EH (cell line): ENCODE data around the gene TBK1.

Experiments used
- DNase-seq: peaks from one replicate; pipeline ENCODE4 v3.0.0-alpha.2; 2015; ENCODE audit warnings: low read depth

The TBK1 gene

DNA sequence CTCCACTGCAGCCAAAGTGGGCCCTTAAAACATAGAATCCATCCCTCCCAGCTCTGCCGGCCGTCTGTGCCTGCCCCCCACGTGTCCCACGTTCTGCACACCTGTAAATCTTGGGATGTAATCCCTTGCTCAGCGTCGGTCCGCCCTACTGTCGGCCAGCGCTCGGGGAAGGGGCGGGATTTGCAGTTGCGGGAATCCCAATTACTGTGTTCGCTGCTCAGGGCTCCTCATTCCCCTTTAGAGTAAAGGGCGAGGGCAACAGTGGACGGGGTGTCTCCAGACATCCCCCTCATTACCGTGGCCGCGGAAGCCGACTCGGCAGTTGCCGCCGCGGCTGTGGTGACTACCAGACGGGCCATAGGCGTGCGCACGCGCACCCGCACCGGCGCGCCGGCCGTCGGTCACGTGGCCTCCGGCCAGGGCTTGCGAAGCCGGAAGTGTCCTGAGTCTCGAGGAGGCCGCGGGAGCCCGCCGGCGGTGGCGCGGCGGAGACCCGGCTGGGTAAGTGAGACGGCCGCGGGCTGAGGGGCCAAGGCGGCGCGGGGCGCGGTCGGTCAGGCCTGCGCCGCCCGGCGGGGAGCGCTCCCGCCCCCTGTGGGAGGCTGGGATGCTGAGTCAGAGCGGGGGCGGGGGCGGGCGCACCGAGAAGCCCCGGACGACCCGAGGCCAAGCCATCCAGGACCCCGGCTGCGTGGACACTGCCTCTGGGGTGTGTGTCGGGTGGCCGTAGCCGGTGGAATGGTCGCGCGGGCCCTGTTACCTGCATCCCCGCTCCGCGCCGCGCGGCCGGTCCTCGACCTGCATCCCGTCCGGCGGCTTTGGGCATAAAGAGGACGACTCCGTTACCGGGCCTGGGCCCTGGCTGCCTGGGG is at the start of gene TBK1:
TSS of gene TBK1 (plus strand) at position 434 of the 872 bp plus-strand sequence. CDS start 3,751 bp downstream, outside the sequence.
- peak; percentile 88 for DNase-seq

DNA sequence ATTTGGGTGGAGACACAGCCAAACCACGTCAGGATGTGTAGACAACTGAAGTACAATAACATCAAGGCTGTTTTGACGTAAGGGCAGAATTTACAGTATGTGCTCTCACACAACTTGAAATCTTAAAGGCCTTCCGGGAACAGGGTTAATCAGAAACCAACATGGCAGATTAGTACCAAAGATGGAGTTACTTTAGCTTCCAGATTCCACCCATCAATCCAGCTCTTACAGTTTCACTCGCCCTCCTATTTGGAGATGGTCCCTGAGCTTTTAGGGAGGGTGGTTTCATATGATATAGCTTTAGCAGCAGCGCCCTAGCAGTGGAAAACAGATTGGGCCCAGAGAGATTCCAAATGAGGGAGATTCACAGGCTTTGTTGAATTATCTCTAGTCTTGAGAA is 49.7 kb upstream of the TBK1 start:
- no peak for DNase-seq

DNA sequence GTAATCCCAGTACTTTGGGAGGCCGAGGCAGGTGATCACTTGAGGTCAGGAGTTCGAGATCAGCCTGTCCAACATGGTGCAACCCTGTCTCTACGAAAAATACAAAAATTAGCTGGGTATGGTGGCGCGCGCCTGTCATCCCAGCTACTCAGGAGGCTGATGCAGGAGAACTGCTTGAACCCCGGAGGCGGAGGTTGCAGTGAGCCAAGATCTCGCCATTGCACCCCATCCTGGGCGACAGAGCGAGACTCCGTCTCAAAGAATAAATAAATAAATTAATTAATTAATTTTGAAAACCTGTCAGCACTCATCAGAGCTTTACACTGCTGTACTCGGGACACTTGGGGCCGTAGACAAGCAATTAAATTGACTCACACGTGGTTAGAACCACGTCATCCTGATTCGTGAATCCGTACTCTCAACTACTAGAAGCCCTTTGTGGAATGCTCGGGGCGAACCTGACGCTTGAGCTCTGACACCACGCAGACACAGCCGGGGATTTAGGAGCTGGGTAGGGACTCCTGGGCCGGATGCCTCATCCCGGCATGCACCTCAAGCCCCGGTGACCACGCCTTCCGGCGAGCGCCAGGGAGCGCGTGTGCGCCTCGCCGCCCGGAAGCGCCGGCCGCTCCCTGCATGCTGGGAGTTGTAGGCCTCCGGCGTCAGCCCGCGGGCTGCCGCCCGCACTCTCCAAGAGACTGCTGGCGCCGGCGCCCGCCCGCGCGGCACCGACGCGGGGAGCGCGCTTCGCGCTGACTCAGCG is 48.0 kb upstream of the TBK1 start, which contains the start of gene XPOT:
TSS of gene XPOT (plus strand) at position 686 of the 763 bp plus-strand sequence. CDS start 5,644 bp downstream, outside the sequence.
- DNase-seq = peak; percentile 98

DNA sequence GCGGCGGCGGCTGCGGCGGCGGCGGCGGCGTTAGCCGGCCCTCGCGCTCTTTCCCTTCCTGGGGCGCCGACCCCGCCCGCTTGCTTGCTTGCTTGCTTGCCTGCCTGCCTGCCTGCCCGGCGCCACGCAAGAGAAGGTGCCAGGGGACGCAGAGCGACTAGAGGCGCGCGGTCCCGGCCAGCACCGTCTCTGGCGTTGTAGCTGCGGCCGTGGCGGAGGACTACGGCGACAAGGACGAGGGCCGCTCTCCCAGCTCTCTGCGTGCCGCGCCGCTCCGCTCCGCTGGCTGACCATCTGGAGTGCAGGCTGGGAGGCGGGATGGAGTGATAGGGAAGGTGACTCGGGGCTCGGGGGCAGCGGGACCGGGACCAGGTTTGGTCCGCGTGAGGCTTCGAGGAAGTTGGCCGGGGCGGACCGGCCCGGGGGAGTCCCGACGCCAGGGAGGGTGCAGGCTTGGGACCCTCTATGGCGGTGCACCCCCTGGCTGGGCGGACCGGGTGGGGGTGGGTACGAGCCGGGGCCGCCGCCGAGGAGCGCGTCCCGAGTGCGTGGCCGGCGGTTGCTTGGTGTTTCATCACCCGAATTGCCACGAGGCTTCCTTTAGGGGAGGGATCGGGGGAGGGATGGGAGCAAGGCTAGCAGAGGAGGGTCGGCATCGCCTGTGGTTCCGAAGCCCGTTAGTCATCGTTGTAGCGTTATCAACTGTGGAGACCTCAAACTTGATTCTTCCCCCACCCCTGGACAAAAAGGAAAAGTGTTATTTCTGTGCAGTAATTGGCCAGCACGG is 47.3 kb upstream of the TBK1 start:
- peak; percentile 93 for DNase-seq

- DNase-seq = no peak
Observed at GRCh38 chr12:64407342-64408223, 44.3 kb upstream of the TBK1 start.

GRCh38 chr12:64411427-64411826 is 40.5 kb upstream of the TBK1 start:
- DNase-seq = no peak

DNA sequence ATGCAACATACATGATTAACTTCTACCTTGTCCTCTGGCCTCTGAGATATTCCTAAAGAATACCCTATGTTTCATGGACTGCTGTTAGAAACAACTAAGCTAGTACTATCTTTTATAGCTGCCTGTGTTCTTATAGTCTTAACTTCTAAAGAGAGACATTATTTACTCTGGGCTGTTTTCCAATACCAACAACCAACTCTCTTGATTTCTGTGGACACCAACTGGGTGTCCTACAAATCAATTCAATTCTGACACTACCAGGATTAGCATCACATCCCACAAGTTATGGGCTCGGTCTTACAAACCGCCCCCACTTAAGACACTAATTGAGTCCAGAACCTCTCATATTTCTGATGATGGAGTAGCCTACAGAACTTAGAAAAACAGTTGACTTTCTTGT is 39.5 kb upstream of the TBK1 start:
- peak; percentile 11 for DNase-seq

- no peak for DNase-seq
Observed at GRCh38 chr12:64413884-64414283, 38.0 kb upstream of the TBK1 start.

- no peak for DNase-seq
Observed at GRCh38 chr12:64418209-64418608, 33.7 kb upstream of the TBK1 start.

DNA sequence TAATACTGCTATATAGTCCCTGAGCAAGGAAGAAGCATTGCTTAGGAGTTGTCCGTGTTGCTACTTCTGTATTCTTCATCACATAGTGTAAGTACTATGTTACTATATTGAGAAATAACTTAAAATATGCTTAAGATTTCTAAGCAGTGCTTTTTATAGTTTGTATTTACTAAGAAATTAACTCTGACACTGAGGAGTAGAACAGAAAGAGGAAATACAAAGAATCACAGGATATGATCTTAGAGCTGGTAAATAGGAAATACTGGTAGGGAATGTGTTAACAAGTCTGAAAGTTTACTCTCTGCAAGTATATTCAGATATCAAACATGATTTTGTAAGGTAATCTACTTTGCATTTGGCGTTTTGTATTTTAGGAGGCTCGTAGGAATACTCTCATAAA is 32.2 kb upstream of the TBK1 start:
- no peak for DNase-seq

GRCh38 chr12:64427988-64428387 is 23.9 kb upstream of the TBK1 start:
- no peak for DNase-seq

GRCh38 chr12:64428956-64429355 is 23.0 kb upstream of the TBK1 start:
- DNase-seq = no peak

DNA sequence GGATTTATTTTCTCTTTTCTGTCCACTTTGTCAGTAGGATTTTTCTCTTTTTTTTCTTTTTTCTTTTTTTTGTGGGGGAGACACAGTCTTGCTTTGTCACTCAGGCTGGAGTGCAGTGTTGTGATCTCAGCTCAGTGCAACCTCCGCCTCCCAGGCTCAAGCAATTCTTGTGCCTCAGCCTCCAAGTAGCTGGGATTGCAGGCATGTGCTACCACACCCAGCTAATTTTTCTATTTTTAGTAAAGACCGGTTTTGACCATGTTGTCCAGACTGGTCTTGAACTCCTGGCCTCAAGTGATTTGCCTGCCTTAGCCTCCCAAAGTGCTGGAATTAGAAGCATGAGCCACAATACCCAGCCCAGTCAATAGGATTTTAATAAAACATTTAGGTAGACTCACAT is 21.0 kb upstream of the TBK1 start:
- peak; percentile 28 for DNase-seq

GRCh38 chr12:64431791-64432190 is 20.1 kb upstream of the TBK1 start:
- peak; percentile 18 for DNase-seq

- no peak for DNase-seq
Observed at GRCh38 chr12:64433915-64434314, 18.0 kb upstream of the TBK1 start.

GRCh38 chr12:64440100-64440499 is 11.8 kb upstream of the TBK1 start:
- DNase-seq = no peak

GRCh38 chr12:64445490-64445889 is 6.4 kb upstream of the TBK1 start:
- no peak for DNase-seq

DNA sequence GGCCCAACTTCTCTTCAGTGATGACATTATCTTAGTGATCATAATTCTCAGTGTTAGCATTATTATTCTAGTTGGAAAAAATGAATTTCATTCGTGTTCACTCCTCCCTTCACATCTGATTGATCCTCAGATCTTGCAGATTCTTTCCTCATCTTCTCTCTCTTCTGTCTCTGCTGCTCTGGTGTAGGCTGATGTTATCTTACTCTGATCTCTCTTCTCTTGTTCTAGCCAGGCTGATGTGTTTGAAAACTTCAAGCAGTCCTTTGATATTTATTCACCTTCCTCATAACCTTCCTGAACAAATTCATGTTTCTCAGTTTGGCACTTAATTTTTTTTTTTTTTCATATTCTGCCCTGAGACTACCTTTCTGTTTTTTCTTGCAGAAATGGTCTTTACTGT is 5.6 kb upstream of the TBK1 start:
- DNase-seq = no peak

- no peak for DNase-seq
Observed at GRCh38 chr12:64450057-64450640, 1.8 kb upstream of the TBK1 start.

DNA sequence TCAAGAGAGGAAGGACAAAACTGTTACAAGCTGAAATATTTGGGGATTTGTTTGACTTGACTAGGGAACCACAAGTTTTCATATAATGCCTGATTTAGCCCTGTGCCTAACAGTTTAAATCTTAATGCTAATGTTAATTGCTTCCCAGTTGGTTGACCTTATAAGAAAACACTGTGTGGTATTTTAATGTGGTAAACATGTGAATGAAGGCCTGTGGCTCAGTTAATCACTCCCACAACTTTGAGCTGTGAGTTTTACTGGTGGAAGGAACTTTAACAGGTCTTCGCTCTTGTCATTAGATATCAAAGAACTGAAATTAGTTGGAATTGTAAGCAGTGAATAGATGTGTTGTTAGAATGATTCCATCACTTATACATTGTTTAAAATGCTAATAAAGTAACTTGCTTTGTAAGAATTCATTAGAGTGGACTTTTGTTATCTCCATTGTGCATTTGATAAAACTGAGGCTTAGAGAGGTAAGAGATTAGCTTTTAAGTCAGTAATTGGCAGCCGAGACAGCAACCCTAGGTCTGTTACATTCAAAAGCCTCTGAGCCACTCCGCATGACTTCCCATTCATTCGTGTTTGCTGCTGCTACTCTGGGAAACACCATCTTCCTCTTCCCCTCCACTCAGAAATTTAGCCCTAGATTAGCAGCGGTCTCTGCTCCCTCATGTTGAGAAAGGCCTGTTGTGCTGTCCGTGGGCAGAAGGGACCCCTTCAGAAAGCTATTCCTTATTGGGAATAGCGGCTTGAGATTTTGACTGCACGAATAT is 1.0 kb upstream of the TBK1 start:
- DNase-seq = peak; percentile 34
